RKO (cell line): ENCODE measurements around the gene DDX10.
"Not testable (repeated sequence)": the region's sequence is repeated elsewhere in the genome, so short reads cannot be mapped to it uniquely, and the experiment has no call there.

Source experiments
- DNase-seq: peaks from one replicate; pipeline ENCODE4 v3.0.0-alpha.2; 2016; ENCODE audit warnings: low spot score

DDX10 gene

GRCh38 chr11:108664730-108665525 is at the start of gene DDX10:
Gene DDX10, plus strand, starts transcription at chr11:108665069. Its CDS starts 85 bp downstream, at chr11:108665154.
- peak; percentile 97 for DNase-seq

GRCh38 chr11:108616549-108616948 is 48.3 kb upstream of the DDX10 start:
- peak; percentile 95 for DNase-seq

- no peak for DNase-seq
Measured at GRCh38 chr11:108617055-108617454, 47.8 kb upstream of the DDX10 start.

DNA sequence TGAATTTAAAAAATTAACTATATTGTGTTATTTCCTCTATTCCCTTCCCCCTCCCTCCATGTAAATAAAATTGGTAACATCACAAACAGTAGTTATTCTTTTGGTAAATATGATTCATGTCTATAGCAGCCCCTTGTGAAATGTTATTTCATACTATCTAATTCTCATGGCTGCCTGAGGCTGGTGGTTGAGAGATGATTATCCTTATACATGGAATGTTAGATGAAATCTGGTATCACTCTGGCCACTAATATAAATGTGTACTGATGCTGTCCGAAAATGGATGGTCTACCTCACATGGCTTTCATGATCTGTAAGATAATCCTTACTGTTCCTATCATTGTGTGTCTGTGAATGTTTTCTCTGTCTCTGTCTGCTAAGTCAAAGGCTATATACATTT is 46.3 kb upstream of the DDX10 start:
- no peak for DNase-seq

- DNase-seq: peak; percentile 47
Measured at GRCh38 chr11:108620958-108621772, 43.7 kb upstream of the DDX10 start.

DNA sequence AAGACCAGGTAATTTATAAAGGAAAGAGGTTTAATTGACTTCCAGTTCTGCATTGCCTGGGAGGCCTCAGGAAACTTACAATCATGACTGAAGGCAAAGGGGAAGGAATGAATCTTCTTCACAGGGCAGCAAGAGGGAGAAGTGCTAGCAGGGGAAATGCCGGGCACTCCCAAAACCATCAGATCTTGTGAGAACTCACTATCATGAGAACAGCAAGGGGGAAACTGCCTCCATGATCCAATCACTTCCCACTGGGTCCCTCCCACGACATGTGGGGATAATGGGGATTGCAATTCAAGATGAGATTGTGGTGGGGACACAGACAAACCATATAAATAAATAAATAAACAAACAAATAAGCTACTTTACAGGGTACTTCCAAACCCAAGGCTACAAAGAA is 42.5 kb upstream of the DDX10 start:
- DNase-seq: no peak

DNA sequence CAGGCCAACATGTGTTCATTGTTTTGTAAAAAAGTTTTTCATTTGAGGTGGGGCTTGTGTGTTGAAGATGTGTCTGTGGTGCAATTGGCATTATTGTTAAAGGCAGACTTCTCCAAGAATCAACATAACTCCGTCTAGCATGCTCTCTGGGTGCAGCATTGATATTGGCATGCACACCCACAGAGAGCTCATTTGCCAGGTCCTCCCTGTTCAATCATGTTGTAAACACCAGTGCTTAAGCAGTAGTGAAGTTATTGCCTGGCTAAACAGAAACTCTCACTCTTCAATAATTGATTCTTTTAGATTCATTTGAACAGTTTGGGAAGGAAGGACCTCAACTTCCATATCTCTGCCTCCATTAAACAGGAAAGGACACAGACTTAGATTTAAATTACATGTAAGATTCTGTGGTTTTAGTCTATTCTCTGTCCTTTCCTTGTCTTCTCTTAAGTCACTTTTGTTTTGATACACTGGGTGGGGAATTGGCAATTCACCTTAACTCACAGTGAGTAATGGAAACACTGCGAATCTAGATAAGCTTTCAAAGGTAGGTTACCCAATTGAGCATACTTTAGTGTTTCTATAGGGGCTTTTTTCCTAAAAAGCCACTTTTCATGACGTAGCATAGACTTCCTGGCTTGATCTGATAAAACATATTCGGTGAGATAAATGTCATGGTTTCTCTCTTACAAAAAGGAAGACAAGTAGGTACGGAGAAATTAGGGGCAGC is 40.5 kb upstream of the DDX10 start:
- no peak for DNase-seq

DNA sequence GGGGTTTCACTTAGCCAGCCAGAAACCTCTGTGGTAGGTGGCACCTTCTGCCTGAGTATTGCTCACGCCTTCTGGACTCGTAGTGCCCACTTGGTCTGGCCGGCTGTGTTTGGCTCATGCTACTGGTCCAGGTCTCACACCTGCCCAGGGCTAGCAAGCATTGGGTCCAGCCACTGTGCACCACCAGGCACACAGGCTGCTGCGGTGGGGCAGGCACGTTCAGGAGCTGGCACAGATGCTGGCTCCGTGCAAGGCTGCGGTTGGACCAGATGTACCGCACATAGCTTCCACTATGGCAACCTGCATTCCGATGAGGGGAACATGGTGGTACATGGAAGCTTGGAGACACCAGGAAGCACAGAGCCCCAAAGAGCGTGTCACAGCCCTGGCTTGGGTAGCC is 36.5 kb upstream of the DDX10 start:
- no peak for DNase-seq

- DNase-seq: no peak
Measured at GRCh38 chr11:108628812-108629211, 36.1 kb upstream of the DDX10 start.

- no peak for DNase-seq
Measured at GRCh38 chr11:108629274-108629673, 35.6 kb upstream of the DDX10 start.

DNA sequence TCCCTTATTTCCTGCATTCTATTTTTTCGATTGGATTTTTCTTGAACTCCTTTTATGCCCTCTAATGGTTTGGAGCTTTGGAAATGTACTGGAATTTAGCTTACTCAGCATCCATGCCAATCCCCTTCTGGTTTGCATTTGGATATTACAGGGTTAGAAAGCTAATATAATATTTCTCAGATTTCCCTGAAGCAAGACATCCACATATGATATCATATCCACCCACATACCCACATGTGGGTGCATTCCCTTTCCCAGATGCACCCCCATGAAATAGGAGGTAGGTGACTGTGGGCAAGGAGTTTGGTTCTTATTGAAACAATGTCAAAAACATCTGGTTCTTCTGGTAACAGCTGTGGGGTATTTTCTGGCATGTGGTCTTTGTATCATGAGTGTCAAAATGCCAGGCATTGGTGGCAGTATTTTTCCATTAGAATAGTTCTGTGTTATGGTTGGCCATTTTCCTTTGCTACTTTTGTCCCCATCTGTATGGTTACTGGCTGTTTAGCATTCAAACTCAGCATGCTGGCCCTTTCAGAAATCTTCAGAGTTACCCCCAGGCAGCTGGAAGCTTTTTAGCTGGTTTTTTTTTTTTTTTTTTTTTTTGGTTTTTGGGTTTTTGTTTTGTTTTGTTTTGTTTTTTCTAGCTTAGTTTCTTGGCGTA is 32.7 kb upstream of the DDX10 start:
- DNase-seq: no peak

DNA sequence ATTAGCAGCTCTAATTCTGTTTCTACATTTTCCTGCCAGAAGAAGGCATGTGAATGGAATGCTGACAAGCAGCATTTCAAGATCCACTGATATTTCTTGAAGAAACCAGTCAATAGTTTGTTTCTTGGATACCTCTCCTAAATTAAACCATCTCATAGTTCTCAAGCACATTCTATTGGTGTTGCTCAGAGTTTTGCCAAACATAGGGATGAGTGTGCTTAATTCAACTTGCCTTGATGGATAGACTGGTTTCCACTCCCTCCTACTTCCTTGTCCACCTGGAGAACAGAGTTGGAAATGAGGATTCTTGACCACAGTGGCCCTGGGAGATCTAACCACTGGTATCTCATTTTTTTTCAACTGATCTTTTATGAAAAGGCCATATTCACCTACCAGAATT is 29.8 kb upstream of the DDX10 start:
- no peak for DNase-seq

GRCh38 chr11:108636222-108636621 is 28.6 kb upstream of the DDX10 start:
- DNase-seq: no peak

DNA sequence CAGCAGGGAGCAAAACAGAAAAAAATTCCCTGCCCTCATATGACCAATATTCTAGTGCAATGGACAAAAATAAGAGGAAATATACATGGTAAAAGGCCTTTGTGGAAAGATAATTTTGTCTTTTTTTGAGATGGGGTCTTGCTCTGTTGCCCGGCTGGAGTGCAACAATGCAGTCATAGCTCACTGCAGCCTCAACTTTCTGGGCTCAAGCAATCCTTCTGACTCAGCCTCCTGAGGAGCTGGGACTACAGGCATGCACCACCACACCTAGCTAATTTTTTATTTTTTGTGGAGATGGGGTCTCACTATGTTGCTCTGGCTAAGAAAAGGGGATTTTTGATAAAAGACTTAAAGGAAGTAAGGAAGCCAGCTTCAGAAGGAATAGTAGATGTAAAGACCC is 25.7 kb upstream of the DDX10 start:
- no peak for DNase-seq

DNA sequence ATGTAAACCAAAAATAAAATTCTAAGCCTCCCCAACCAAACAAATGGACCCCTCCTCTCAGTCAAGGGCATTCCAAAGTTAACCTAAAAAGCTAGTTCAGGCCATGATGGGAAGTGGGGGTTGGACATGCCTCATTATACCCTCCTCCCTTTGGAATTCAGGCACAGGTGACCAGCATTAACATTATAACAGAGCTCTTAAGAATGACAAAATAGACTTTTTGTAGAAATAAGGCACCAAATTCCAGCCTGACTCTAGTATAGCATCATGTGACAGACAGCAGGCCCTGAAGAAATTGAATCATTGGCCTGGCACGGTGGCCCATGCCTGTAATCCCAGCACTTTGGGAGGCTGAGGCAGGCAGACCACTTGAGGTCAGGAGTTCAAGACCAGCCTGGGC is 23.1 kb upstream of the DDX10 start:
- DNase-seq: not testable (repeated sequence)

- DNase-seq: no peak
Measured at GRCh38 chr11:108643974-108644373, 20.9 kb upstream of the DDX10 start.

GRCh38 chr11:108645970-108646369 is 18.9 kb upstream of the DDX10 start:
- DNase-seq: no peak

- DNase-seq: no peak
Measured at GRCh38 chr11:108647387-108647700, 17.5 kb upstream of the DDX10 start.

GRCh38 chr11:108647701-108648527 is 17.0 kb upstream of the DDX10 start:
- DNase-seq: peak; percentile 78

DNA sequence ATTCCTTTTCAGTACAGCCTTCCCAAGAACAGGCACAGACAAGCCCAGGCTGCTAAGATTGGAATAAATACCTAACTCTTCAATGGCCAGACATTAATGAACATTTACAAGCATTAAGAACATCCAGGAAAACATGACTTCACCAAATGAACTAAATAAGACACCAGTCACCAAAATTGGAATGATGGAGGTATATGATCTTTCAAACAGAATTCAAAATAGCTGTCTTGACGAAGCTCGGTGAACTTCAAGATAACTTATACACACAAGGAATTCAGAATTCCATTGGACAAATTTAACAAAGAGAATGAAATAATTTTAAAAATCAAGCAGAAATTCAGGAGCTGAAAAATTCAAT is 16.4 kb upstream of the DDX10 start:
- DNase-seq: no peak

DNA sequence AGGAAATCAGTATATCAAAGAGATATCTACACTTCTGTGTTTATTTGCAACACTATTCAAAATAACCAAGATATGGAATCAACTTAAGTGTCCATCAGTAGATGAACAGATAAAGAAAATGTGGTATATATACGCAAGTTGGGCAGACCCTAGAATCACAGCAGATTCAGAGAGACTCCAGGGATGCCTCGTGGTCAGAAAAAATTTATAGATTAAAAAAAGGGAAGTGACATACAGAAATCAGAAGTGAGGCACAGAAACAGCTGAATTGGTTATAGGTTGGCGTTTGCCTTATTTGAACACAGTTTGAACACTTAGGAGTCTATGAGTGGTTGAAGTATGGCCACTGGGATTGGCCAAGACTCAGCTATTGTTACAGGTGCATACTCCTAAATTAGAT is 10.8 kb upstream of the DDX10 start:
- DNase-seq: not testable (repeated sequence)
